Measurements from ENCODE around the gene NUCKS1.

NUCKS1 gene

GRCh38 chr1:205678286-205679111 is 71.5 kb downstream of the NUCKS1 start:
- TF ChIP-seq ZNF565 (CRISPR knock-in tag; conservative IDR thresholded peaks at IDR 0.05; ENCODE audit: low read depth) (no peak), ISL1 (CRISPR knock-in tag; IDR thresholded peaks at IDR 0.05) (no peak)
- no peak; the same call in 2 of the 3 replicates for ATAC-seq

- ATAC-seq, result no peak
- no peak for TF ChIP-seq ZNF8 (CRISPR knock-in tag; IDR thresholded peaks at IDR 0.05)
- no peak for TF ChIP-seq CSRNP3 (CRISPR knock-in tag; IDR thresholded peaks at IDR 0.05)
- TF ChIP-seq SNAI2 (CRISPR knock-in tag; IDR thresholded peaks at IDR 0.05), result no peak
- no peak for TF ChIP-seq TCF4 (CRISPR knock-in tag; IDR thresholded peaks at IDR 0.05; ENCODE audit: borderline replicate concordance)
These were observed 72.8 kb downstream of the NUCKS1 start for GRCh38 chr1:205677167-205677566.

- no peak for ATAC-seq
- TF ChIP-seq ZNF565 (CRISPR knock-in tag; conservative IDR thresholded peaks at IDR 0.05; ENCODE audit: low read depth) (no peak), POU6F1 (CRISPR knock-in tag; IDR thresholded peaks at IDR 0.05; ENCODE audit: borderline replicate concordance, low read depth) (no peak), PPARA (CRISPR knock-in tag; IDR thresholded peaks at IDR 0.05; ENCODE audit: borderline replicate concordance) (no peak), CSDC2 (CRISPR knock-in tag; IDR thresholded peaks at IDR 0.05) (no peak), ZNF70 (CRISPR knock-in tag; IDR thresholded peaks at IDR 0.05) (no peak), SNAI2 (CRISPR knock-in tag; IDR thresholded peaks at IDR 0.05) (no peak), RARB (CRISPR knock-in tag; IDR thresholded peaks at IDR 0.05) (no peak), ARNTL (CRISPR knock-in tag; IDR thresholded peaks at IDR 0.05; ENCODE audit: borderline replicate concordance, low read depth) (no peak), ISL1 (CRISPR knock-in tag; IDR thresholded peaks at IDR 0.05) (no peak)
These were observed 73.4 kb downstream of the NUCKS1 start for GRCh38 chr1:205676597-205676996.

- TF ChIP-seq RARB (CRISPR knock-in tag; IDR thresholded peaks at IDR 0.05) (no peak), CREB5 (CRISPR knock-in tag; IDR thresholded peaks at IDR 0.05; ENCODE audit: low read depth) (no peak), OSR1 (CRISPR knock-in tag; IDR thresholded peaks at IDR 0.05) (no peak), CSRNP3 (CRISPR knock-in tag; IDR thresholded peaks at IDR 0.05) (no peak), ZNF70 (CRISPR knock-in tag; IDR thresholded peaks at IDR 0.05) (no peak), SNAI2 (CRISPR knock-in tag; IDR thresholded peaks at IDR 0.05) (no peak), ARNTL (CRISPR knock-in tag; IDR thresholded peaks at IDR 0.05; ENCODE audit: borderline replicate concordance, low read depth) (no peak), TSHZ2 (CRISPR knock-in tag; IDR thresholded peaks at IDR 0.05) (no peak), ZNF565 (CRISPR knock-in tag; conservative IDR thresholded peaks at IDR 0.05; ENCODE audit: low read depth) (no peak), POU6F1 (CRISPR knock-in tag; IDR thresholded peaks at IDR 0.05; ENCODE audit: borderline replicate concordance, low read depth) (no peak)
- no peak for ATAC-seq
These were observed 74.0 kb downstream of the NUCKS1 start for GRCh38 chr1:205676002-205676401.
